Lower leg skin (tissue), 4 donors: Measurements from ENCODE around the gene IRF8. TPM values are rescaled to one million over a fixed set of nuclear protein-coding genes. Genes with fewer than 3 reads are reported as not detected.

Experiments
- DNase-seq, 2 donors: peaks; one replicate each; pipeline ENCODE4 v3.0.0-alpha.2; 2019; ENCODE audit warnings: low spot score in 2 of 2
- H3K4me3 ChIP-seq: fragments of 200-600 bp; sonication (generic); 2 replicates; pipeline ENCODE4 v1.5.1; 2017; ENCODE audit warnings: mild to moderate bottlenecking, low read depth; ENCODE audit not compliant: poor library complexity, severe bottlenecking
- CTCF ChIP-seq, 3 donors: fragments of 450-650 bp; IDR thresholded peaks; one replicate each; pipeline ENCODE4 v1.5.1; 2016; ENCODE audit warnings: antibody characterized with exemption in 3 of 3, mild to moderate bottlenecking in 3 of 3, moderate library complexity in 2 of 3
- POLR2A ChIP-seq, 2 donors: fragments of 450-650 bp; IDR thresholded peaks; one replicate each; pipeline ENCODE4 v1.6.1; 2016 to 2017; ENCODE audit warnings: antibody characterized with exemption in 2 of 2, mild to moderate bottlenecking in 1 of 2, moderate library complexity in 1 of 2
- WGBS, 2 donors: methylation state at CpG; one replicate each; pipeline ENCODE4 v1.1.5; 2018; 5-methylcytosine and 5-hydroxymethylcytosine counted together
- intact Hi-C: fragments of 100-400 bp; cut with DNase I; formaldehyde crosslinking; loops from one replicate; pipeline ENCODE4 v1.15.0; 2023; ENCODE audit warnings: low total_unique reads
- total RNA-seq, 4 donors: library from RNA; depleted of rRNA; stranded (reverse); fragments of >200 nt; gene quantifications; one replicate each; pipeline ENCODE4 v1.1.0, GENCODE V29; 2016

IRF8 gene
- total RNA-seq, 4 donors from 2014 or later = 1.5 to 5.7 (median 3.7) TPM

- DNase-seq = no peak
- WGBS, 2 donors = 79 to 84% methylated on average over 2 of the region's 2 CpGs
- no peak for TF ChIP-seq POLR2A (IDR thresholded peaks at IDR 0.05)
- no peak for TF ChIP-seq CTCF (IDR thresholded peaks at IDR 0.05)
- no peak overlapping the region for H3K4me3 ChIP-seq
- intact Hi-C loops = no loop called here
These were observed 31.8 kb upstream of the IRF8 start for GRCh38 chr16:85867189-85867588.

GRCh38 chr16:85868495-85868894, 30.5 kb upstream of the IRF8 start:
- 85 to 87% methylated on average over 8 of the region's 8 CpGs for WGBS, 2 donors
- intact Hi-C loops = no loop called here
- no peak overlapping the region for H3K4me3 ChIP-seq
- no peak for TF ChIP-seq CTCF (IDR thresholded peaks at IDR 0.05)
- TF ChIP-seq POLR2A (IDR thresholded peaks at IDR 0.05) = no peak
- no peak for DNase-seq

GRCh38 chr16:85869206-85869605, 29.8 kb upstream of the IRF8 start:
- H3K4me3 ChIP-seq = no peak overlapping the region
- TF ChIP-seq POLR2A (IDR thresholded peaks at IDR 0.05) = no peak
- DNase-seq = no peak
- intact Hi-C loops = no loop called here

GRCh38 chr16:85869785-85870558, 29.0 kb upstream of the IRF8 start:
- intact Hi-C loops = no loop called here
- DNase-seq = peak in 1 of 2 donors; percentile 82
- no peak for TF ChIP-seq CTCF (IDR thresholded peaks at IDR 0.05)
- no peak for TF ChIP-seq POLR2A (IDR thresholded peaks at IDR 0.05)
- 27 to 30% methylated on average over 12 of the region's 12 CpGs for WGBS, 2 donors
- H3K4me3 ChIP-seq = no peak overlapping the region

GRCh38 chr16:85871756-85872155, 27.2 kb upstream of the IRF8 start:
- TF ChIP-seq POLR2A (IDR thresholded peaks at IDR 0.05) (no peak), CTCF (IDR thresholded peaks at IDR 0.05) (no peak)
- 53 to 56% methylated on average over 7 of the region's 7 CpGs for WGBS, 2 donors
- intact Hi-C loops = no loop called here
- no peak overlapping the region for H3K4me3 ChIP-seq
- peak in 1 of 2 donors; percentile 76 for DNase-seq

- intact Hi-C loops = no loop called here
- TF ChIP-seq POLR2A (IDR thresholded peaks at IDR 0.05) (no peak), CTCF (IDR thresholded peaks at IDR 0.05) (no peak)
- WGBS, 2 donors = 75 to 83% methylated on average over 7 of the region's 7 CpGs
- H3K4me3 ChIP-seq = no peak overlapping the region
- peak; percentile 48 to 86 for DNase-seq
These were observed 26.2 kb upstream of the IRF8 start for GRCh38 chr16:85872734-85873133.
